Bronchial epithelial cell (primary cell): ENCODE results near the gene PPP3CA. TPM values are rescaled to one million over a fixed set of nuclear protein-coding genes. Genes with fewer than 3 reads are reported as not detected.

Source experiments
- DNase-seq: peaks from one replicate; pipeline ENCODE4 v3.0.0-alpha.2; 2010; ENCODE audit warnings: low read depth
- FAIRE-seq: peaks from 2 replicates; lab custom pipeline; 2011; peaks lifted over from hg19 to GRCh38; lab: Jason Lieb, UNC
- H3K27me3 ChIP-seq: 2 replicates; pipeline ENCODE4 v1.5.1; 2011; ENCODE audit warnings: low read length; ENCODE audit not compliant: control insufficient read depth, insufficient read depth
- H3K36me3 ChIP-seq: 2 replicates; pipeline ENCODE4 v1.5.1; 2011; ENCODE audit warnings: low read length; ENCODE audit not compliant: control insufficient read depth, insufficient read depth
- H3K4me3 ChIP-seq: 2 replicates; pipeline ENCODE4 v1.5.1; 2011; ENCODE audit warnings: mild to moderate bottlenecking, low read depth, low read length, control low read depth
- CTCF ChIP-seq: IDR thresholded peaks from 2 replicates; pipeline ENCODE4 v1.5.1; 2011; ENCODE audit warnings: mild to moderate bottlenecking, moderate library complexity, low read length, control low read depth, inconsistent platforms; ENCODE audit not compliant: insufficient read depth, severe bottlenecking
- total RNA-seq: library from RNA; depleted of rRNA; stranded (reverse); fragments of >200 nt; gene quantifications from 2 replicates; pipeline ENCODE4 v1.2.1, GENCODE V29; 2014

Gene PPP3CA
- total RNA-seq, 1 donor from 2014 or later: 48.2 TPM

DNA sequence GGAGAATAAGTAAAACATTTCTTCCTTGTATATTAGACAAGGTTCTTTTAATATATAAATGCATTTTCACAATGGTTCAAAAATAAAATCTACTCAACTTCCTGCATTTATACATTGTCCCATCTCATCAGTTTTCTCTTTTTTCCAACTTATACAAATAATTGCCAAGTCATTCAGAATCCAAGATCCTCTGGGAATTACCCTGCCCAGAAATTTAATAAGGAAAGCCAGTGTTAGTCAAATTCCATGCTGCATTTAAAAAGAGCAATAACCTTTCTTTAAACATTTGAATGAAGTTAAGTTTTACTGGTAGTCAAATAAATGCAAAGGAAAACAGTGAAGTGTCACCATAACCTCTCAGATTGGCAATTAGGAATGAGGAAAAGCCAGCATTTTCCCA lies 357.9 kb downstream of the PPP3CA start:
- no peak for FAIRE-seq
- no peak for TF ChIP-seq CTCF
- H3K27me3 ChIP-seq: no peaks in the 10 kb centered on the region

GRCh38 chr4:100988876-100989275 lies 358.4 kb downstream of the PPP3CA start:
- no peaks in the 10 kb centered on the region for H3K36me3 ChIP-seq
- no peak overlapping the region for H3K4me3 ChIP-seq
- TF ChIP-seq CTCF: no peak
- no peaks in the 10 kb centered on the region for H3K27me3 ChIP-seq
- FAIRE-seq: no peak
- no peak for DNase-seq

More for the DNA sequence above, 357.9 kb downstream of the PPP3CA start:
- Histone ChIP-seq H3K36me3 (no peaks in the 10 kb centered on the region), H3K4me3 (no peak overlapping the region)
- no peak for DNase-seq

GRCh38 chr4:100986360-100986868 lies 360.9 kb downstream of the PPP3CA start:
- no peak overlapping the region for H3K4me3 ChIP-seq
- H3K36me3 ChIP-seq: no peaks in the 10 kb centered on the region
- no peak for FAIRE-seq
- DNase-seq: no peak
- no peak for TF ChIP-seq CTCF
- no peaks in the 10 kb centered on the region for H3K27me3 ChIP-seq

GRCh38 chr4:100985576-100985975 lies 361.8 kb downstream of the PPP3CA start:
- Histone ChIP-seq H3K4me3 (no peak overlapping the region), H3K36me3 (no peaks in the 10 kb centered on the region), H3K27me3 (no peaks in the 10 kb centered on the region)
- DNase-seq (peak; percentile 8), FAIRE-seq (no peak)
- TF ChIP-seq CTCF: no peak

- DNase-seq (peak; percentile 36), FAIRE-seq (no peak)
- no peaks in the 10 kb centered on the region for H3K27me3 ChIP-seq
Observed at GRCh38 chr4:100984901-100985300, 362.4 kb downstream of the PPP3CA start.

More at GRCh38 chr4:100984901-100985300, 362.4 kb downstream of the PPP3CA start:
- no peaks in the 10 kb centered on the region for H3K36me3 ChIP-seq
- H3K4me3 ChIP-seq: no peak overlapping the region
- TF ChIP-seq CTCF: no peak
